ENCODE results near the gene CDH4. TPM values are rescaled to one million over a fixed set of nuclear protein-coding genes. Genes with fewer than 3 reads are reported as not detected.

Gene CDH4
- polyA plus RNA-seq, 1 donor (not counting 4 experiments of a cell fraction or from before 2014, with no cell fraction given), result 2.2 TPM

GRCh38 chr20:61300709-61301108, 48.6 kb downstream of the CDH4 start:
- no peak overlapping the region for H2AFZ ChIP-seq (ENCODE audit: control insufficient read depth, low read length)
- TF ChIP-seq CTCF (optimal IDR thresholded peaks at IDR 0.05 in 1 of 3, IDR thresholded peaks at IDR 0.05 in 1 of 3, conservative IDR thresholded peaks at IDR 0.05 in 1 of 3; ENCODE audit: extremely low read depth in 1 of 3, insufficient read depth in 2 of 3, low read length in 3 of 3), result no peak
- no peak for TF ChIP-seq EZH2 (IDR thresholded peaks at IDR 0.05; ENCODE audit: low read length)
- no peaks in the 10 kb centered on the region for H3K9me3 ChIP-seq (ENCODE audit: control insufficient read depth, low read depth, low read length)
- H3K4me1 ChIP-seq (ENCODE audit: control insufficient read depth, extremely low read depth, insufficient read depth, low read length), result peaks cover 6% of the 10 kb centered on the region
- peaks cover 33% of the 10 kb centered on the region for H4K20me1 ChIP-seq (ENCODE audit: control insufficient read depth, extremely low read depth, insufficient read depth, low read length)
- no peak overlapping the region for H3K4me2 ChIP-seq (ENCODE audit: control insufficient read depth, extremely low read depth, insufficient read depth, low read depth, low read length)
- no peaks in the 10 kb centered on the region for H3K9me1 ChIP-seq (ENCODE audit: control insufficient read depth, extremely low read depth, insufficient read depth, low read length)
- H3K79me2 ChIP-seq (ENCODE audit: control insufficient read depth, insufficient read depth, low read length), result peaks cover 15% of the 10 kb centered on the region
- no peak for FAIRE-seq
- H3K9ac ChIP-seq (ENCODE audit: control insufficient read depth, extremely low read depth, insufficient read depth, low read length), result no peak overlapping the region
- no peak overlapping the region for H3K4me3 ChIP-seq (ENCODE audit: control insufficient read depth in 2 of 3, extremely low read depth in 1 of 3, insufficient read depth in 2 of 3, low read depth in 1 of 3, low read length in 3 of 3)
- no peak for DNase-seq (ENCODE audit: low read depth, low spot score)
- dilution Hi-C loops (cut with MboI; ENCODE audit: extremely low pct_ligation_motif_present, low sequenced_read_pairs), result no loop called here
- H3K36me3 ChIP-seq (ENCODE audit: control insufficient read depth in 2 of 2, extremely low read depth in 1 of 2, insufficient read depth in 2 of 2, low read length in 2 of 2), result no peaks in the 10 kb centered on the region
- H3K27ac ChIP-seq (ENCODE audit: control insufficient read depth, insufficient read depth, low read length), result no peak overlapping the region
- H3K27me3 ChIP-seq (ENCODE audit: control insufficient read depth, extremely low read depth, insufficient read depth, low read length), result no peaks in the 10 kb centered on the region

- TF ChIP-seq EZH2 (IDR thresholded peaks at IDR 0.05; ENCODE audit: low read length) (no peak), CTCF (optimal IDR thresholded peaks at IDR 0.05 in 1 of 3, IDR thresholded peaks at IDR 0.05 in 1 of 3, conservative IDR thresholded peaks at IDR 0.05 in 1 of 3; ENCODE audit: extremely low read depth in 1 of 3, insufficient read depth in 2 of 3, low read length in 3 of 3) (no peak)
- Histone ChIP-seq H2AFZ (ENCODE audit: control insufficient read depth, low read length) (no peak overlapping the region), H3K4me1 (ENCODE audit: control insufficient read depth, extremely low read depth, insufficient read depth, low read length) (peaks cover 5% of the 10 kb centered on the region), H3K4me2 (ENCODE audit: control insufficient read depth, extremely low read depth, insufficient read depth, low read depth, low read length) (no peak overlapping the region), H3K27me3 (ENCODE audit: control insufficient read depth, extremely low read depth, insufficient read depth, low read length) (no peaks in the 10 kb centered on the region), H3K36me3 (ENCODE audit: control insufficient read depth in 2 of 2, extremely low read depth in 1 of 2, insufficient read depth in 2 of 2, low read length in 2 of 2) (no peaks in the 10 kb centered on the region), H3K9me3 (ENCODE audit: control insufficient read depth, low read depth, low read length) (no peaks in the 10 kb centered on the region), H3K4me3 (ENCODE audit: control insufficient read depth in 2 of 3, extremely low read depth in 1 of 3, insufficient read depth in 2 of 3, low read depth in 1 of 3, low read length in 3 of 3) (no peak overlapping the region), H3K79me2 (ENCODE audit: control insufficient read depth, insufficient read depth, low read length) (peaks cover 15% of the 10 kb centered on the region), H4K20me1 (ENCODE audit: control insufficient read depth, extremely low read depth, insufficient read depth, low read length) (peaks cover 39% of the 10 kb centered on the region), H3K9ac (ENCODE audit: control insufficient read depth, extremely low read depth, insufficient read depth, low read length) (no peak overlapping the region), H3K27ac (ENCODE audit: control insufficient read depth, insufficient read depth, low read length) (no peak overlapping the region), H3K9me1 (ENCODE audit: control insufficient read depth, extremely low read depth, insufficient read depth, low read length) (no peaks in the 10 kb centered on the region)
- FAIRE-seq (no peak), DNase-seq (ENCODE audit: low read depth, low spot score) (no peak)
- dilution Hi-C loops (cut with MboI; ENCODE audit: extremely low pct_ligation_motif_present, low sequenced_read_pairs), result no loop called here
Observed at GRCh38 chr20:61301711-61302525, 49.9 kb downstream of the CDH4 start.

All from keratinocyte (primary cell).